Hematopoietic multipotent progenitor cell (in vitro differentiated cells): ENCODE results near the gene BPIFB6. TPM values are rescaled to one million over a fixed set of nuclear protein-coding genes. Genes with fewer than 3 reads are reported as not detected.

Experiments
- DNase-seq, 3 donors: peaks; one replicate each; pipeline ENCODE4 v3.0.0-alpha.2; 2011 to 2015; ENCODE audit warnings: low read depth in 2 of 3, low spot score in 2 of 3
- total RNA-seq: library from RNA; depleted of rRNA; stranded (reverse); fragments of >200 nt; gene quantifications from one replicate; pipeline ENCODE4 v1.2.3, GENCODE V29; 2012

The BPIFB6 gene
- total RNA-seq, 1 donor: not detected

DNA sequence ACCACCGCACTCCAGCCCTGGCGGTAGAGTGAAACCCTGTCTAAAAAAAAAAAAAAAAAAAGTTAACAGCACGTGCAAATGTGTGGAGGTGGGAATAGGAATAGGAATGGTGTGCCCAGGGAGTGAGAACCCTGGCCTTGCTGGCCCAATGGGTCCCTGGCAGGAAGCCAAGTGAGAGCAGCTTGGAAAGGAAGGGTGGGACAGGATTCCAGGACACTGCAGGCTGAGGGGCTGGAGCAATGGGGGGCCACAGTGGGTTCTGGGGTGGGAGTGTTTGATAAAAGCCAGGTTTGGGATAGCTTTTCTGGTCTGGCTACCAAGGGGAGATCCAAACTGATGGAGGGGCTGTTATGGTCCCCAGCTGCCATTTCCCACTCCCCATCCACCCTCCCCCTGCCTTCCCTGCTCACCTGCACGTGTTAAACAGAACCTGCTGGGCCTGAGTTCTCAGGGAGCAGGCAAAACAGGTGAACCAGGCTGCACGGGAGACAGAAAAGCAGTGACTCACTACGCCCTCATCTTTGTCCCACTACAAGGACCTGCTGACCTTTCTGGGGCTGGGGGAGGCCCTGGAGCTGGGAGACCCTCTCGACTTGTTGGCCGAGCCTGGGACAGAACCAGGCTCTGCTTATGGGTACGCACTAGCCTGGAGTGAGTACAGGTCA is 30.5 kb upstream of the BPIFB6 start:
- no peak for DNase-seq

DNA sequence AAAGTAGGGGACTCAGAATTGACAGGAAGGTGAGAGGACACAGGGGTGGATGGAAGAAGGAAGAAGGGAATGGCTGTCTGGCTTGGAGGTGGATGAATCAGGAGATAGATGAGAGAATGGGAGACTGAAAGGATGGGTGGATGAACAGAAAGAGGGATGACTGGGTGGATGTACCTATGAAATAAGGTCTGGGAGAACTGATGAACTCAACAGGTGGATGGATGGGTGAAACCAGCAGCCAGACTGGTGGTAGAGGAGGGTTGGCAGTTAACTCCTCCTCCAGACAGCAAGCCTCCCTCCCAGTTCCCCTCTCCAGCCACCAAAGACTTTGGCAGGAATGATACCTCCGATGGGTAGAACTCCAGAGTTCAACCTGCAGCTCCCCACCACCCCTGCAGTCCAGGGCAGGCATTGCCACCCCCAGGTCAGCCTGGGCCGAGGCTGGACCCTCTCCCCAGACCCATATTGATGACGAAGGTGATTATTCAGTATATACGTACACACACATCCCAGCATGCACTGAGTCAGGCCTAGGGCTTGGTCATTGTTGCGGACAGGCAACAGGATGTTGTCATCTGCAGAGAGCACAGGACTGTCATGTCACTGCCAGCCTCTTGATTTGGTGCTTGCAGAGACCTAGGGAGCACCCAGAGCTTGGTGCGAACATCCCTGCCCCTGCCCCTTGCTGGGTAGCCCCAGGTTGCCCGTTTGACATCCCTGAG is 29.2 kb upstream of the BPIFB6 start:
- DNase-seq: no peak

DNA sequence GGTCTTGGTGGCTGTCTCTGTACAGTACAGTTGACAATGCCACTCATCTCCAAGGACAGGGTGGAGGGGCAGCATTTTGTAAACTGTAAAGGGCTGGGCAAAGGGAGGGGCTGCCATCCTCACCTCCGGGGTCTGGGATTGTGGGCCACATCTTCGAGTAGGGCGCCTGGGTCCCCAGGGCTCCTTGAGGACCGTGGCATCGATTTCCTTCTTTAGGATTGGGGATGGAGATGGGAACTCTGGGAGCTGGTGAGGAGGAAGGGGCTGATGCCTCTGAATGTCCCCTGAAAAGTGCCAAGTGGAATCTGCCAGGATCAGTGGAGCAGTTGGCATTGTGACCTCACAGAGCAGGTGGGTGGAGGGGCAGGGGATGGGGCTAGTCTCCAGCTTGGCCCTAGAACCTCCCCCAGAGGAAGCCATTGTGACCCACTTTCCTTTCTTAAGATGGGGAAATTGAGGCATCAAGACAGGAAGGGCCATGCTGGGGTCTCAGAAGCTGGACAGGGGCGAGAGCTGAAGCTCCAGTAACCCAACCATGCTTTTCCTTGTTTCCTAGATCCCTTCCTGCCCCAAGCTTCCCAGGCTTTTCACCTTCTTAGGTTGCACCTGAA is 27.2 kb upstream of the BPIFB6 start, which contains the start of gene SUN5:
SUN5 (minus strand) TSS at position 293 of the 611 bp plus-strand sequence; CDS start at position 200, 93 bp downstream.
- no peak for DNase-seq

DNA sequence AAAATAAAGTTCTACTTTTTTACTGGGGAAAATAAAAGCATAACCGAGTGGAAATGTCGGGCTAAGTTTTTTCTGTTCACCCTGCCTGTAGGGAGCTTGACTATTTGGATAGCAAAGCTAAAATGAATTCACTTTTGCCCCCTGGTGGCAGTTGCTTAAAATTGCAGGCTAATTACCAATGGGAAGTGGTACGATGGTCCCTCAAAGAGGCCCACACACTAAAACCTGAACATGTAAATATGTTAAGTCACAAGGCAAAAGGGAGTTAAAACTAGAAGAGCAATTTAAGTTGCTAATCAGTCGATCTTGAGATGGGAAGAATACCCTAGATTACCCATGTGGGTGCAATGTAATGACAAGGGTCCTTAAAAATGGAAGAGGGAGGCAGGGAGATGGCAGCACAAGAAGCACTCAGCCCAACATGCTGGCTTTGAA is 26.3 kb upstream of the BPIFB6 start:
- peak in 2 of 3 donors; percentile 9 to 40 for DNase-seq

DNA sequence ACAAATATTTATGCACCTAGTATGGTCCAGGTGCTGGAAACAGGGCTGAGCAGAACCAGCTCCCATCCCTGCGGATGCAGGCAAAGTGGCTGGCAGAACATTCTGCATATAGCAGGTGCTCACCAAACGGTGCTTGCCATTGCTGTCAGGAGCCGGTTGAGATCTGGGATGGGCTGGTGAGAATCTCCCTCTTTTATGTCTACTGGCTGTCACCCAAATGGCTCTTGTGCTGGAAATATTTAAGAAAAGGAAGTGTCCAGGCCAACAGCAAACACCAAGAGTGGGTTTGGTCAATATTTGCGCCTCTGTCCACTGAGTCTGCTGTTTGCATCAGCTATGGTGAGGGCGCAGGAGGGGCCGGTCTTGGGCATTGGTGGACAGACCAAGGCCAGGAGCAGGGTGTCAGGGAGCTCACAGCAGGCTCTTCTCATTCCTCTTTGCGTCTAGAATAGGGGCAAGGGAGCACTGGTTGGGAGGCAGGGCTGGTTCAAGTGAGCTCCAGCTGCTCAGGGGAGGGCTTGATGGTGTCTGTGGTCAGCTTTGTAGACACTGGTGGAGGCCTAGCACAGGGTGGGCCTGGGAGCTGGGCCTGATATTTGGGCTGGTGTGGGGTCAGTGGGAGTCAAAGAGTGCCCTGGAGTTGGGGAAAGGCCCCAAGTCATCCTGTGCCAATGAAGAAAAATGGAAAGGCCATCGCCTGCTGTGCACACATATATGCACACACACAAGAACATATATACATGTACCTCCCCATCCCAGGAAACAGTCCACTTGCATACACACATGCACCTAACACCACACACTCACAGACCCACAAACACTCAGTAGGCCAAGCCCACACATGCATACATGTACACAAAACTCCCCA is 25.3 kb upstream of the BPIFB6 start:
- no peak for DNase-seq

DNA sequence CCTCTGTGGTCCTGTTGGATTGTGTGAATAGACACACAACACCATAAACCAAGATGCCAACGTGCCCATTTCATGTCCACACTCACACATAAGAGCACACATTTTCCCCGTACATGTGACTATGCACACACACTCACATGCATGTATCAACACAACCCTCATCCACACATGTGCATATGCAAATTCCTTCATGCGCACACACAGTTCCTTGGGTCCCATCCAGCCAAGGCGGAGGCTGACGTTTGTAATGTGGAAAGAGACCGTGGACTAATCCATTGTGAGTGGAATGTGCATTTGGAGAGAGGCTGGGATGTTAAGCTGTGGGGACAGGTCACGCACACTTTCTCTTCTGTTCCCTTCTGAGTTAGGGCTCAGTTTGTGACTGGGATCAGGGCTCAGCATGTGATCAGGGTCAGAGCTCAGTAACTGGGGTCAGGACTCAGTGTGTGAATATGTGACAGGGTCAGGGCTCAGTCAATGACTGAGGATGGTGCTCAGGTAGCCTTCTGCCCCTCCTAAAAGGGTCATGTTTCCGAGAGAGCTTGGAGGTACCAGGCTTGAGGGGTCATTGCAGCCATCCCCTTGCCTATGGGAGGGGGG is 24.6 kb upstream of the BPIFB6 start:
- no peak for DNase-seq

DNA sequence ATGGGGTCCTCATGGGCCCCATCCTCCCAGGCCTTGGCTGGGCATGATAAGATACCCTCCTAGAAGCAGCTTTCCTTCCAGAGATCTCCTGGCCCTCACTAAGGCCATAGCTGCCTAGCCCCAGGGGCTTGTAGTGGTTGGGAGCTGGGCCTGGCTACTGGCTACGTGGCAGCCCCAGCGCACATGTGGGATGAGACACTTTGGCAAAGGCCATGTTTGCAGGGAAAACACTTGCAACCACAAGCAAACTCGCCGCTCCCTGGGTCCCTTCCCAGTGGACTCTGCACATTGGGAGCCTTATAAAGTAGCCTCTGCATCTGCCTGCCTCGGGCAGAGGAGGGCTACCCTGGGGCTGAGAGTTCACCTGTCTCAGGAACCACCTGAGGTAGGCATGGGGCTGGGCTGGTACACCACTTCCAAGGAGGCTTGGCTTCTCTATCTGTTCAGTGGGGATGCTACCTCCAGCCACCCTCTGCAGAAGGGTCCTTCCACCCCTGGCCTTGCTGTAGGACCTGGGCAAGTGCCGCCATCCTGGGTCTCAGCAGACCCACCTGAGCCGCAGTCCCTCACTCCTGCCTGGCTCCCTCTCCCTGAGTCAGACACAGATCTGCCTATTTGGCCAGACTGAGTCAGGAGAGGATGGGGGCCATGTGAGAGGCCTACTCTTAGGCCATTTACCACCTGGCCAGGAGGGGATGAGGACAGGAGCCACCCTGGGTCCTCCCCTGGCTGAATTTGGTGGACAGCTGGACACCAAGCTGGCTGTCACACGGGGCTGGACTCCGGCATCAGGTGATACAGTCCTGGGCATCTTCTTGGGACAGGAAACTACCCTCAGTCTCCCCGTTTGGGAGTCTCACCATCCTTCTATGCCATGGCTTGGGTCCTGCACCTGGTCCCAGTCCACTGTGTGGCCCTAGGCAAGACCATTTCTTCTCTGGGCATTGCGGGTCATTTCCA is 23.8 kb upstream of the BPIFB6 start, which contains the start of gene BPIFB2:
BPIFB2 (plus strand) TSS at position 329 of the 960 bp plus-strand sequence. CDS start 871 bp downstream, outside the sequence.
- no peak for DNase-seq

DNA sequence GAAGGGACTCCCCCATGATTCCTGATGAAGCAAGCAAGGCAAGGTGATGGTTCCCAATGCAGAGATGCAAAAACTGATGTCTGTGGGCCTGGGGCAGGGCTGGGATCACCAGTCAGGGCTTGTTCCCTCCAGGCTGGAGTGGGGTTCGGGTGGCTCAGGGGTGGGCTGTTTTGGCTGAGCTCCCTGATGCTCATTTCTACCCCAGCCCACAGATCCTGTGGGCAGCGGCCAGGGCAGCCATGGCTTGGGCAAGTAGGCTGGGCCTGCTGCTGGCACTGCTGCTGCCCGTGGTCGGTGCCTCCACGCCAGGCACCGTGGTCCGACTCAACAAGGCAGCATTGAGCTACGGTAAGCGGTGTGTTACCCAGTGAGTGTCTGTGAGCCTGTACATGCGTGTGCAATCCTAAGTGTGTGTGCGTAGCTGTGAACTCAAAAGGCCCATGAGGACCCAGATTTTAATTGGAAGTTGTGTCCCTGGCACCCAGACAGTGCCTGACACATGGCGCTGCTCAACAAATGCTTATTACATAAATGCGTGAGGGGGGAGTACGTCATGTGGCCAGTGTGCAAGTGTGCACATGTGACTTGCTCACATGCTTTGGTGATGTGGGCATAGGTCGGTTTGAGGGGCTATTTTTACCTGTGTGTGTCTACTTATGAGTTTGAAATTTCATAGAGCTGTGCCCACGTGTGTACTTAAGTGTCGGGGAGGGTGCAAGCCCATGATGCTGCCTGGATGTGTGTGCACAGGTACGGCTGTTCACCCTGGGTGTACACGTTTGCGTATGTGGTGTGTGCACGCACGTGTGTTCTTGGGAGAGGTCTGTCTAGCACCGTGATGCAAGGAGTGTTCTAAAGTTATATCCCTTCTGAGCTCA is 22.9 kb upstream of the BPIFB6 start:
- DNase-seq: no peak

DNA sequence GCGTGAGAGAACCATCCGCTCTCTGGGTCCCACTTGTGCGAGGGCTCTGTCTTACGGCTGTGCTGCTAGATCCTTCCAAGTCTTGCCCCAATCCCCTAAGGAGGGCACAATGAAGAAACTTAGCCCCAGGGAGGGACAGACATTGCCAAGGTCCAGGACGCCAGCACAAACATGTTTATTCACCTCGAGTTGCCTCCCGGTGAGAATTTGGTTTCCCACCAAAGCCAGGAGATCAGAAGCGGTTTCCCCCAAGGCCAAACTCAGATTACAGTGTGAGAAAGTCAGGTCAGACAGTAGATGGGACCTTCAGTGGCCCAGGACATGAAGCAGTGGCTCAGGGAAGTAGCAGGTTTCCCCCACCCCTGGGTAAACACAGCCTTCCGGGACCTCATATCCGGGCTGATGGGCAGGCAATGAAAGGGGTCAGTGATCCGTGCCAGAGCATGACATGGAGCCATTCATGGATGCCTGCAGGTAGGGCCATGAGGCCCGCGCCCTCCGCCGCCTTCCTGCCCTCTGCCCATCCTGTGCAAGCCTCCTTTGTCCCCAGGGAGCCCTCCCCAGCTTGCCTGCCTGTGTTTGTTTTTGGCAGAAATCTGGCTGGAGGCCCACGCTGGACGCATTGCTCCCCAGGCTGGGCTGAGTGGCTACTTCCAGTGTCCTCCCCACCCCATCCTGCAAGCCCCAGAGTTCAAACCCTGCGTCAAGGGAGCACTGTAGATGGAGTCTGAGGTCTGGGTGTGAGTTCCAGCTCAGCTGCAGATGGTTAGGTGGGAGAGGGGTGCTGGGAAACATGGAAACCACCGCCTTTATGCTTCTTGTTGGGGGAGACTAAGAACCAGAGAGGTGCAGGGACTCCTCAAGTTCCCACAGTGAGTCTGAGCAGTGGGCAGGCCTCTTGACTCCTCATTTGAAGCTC is 22.0 kb upstream of the BPIFB6 start:
- DNase-seq: no peak

DNA sequence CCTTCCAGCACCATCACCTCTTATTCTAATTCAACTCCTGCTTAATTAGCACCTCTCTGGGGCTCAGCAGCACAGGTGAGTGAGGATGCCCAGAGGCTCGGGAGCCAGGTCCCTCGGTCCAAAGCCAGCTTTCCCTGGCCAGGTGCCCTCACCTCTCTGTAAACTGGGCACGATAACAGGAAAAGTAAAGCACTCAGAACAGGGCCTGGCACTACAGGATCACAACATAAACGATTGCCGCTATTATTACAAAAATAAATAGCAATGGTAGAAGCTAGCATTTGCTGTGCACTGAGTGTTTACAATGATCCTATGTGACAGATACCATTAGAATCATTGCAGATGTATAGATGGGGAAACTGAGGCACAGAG is 21.3 kb upstream of the BPIFB6 start:
- no peak for DNase-seq

DNA sequence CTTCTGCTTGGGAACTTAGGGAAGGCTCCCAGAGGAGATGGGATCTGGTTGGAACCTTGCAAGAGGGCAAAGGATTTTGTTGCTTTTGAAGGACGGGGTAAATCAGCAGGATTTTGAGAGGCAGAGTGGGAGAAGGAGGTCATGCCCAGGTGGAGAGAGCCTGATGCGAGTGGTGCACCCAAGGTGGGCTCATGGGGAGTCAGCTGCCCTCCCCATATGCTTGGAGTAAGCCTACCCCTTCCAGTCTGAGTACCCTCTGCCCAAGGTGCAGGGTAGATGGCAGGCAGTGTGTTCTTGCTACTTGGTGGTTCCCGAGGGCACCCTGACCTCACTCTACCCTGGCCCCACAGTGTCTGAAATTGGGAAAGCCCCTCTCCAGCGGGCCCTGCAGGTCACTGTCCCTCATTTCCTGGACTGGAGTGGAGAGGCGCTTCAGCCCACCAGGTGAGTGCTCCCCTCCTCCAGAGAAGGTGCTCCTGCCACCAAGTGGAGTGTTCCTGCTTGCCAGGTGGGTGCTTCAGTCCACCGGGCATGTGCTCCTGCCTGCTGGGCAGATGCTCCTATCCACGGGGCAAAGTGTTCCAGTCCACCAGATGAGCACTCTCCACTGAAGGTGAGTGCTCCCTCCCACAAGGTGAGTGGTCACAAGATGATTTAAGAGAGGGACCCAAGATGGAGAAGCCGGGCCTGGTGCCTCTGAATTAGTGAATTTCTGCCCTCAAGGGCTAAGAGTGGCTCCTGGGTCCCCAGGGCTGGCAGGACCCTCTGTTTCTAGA is 20.6 kb upstream of the BPIFB6 start:
- no peak for DNase-seq

DNA sequence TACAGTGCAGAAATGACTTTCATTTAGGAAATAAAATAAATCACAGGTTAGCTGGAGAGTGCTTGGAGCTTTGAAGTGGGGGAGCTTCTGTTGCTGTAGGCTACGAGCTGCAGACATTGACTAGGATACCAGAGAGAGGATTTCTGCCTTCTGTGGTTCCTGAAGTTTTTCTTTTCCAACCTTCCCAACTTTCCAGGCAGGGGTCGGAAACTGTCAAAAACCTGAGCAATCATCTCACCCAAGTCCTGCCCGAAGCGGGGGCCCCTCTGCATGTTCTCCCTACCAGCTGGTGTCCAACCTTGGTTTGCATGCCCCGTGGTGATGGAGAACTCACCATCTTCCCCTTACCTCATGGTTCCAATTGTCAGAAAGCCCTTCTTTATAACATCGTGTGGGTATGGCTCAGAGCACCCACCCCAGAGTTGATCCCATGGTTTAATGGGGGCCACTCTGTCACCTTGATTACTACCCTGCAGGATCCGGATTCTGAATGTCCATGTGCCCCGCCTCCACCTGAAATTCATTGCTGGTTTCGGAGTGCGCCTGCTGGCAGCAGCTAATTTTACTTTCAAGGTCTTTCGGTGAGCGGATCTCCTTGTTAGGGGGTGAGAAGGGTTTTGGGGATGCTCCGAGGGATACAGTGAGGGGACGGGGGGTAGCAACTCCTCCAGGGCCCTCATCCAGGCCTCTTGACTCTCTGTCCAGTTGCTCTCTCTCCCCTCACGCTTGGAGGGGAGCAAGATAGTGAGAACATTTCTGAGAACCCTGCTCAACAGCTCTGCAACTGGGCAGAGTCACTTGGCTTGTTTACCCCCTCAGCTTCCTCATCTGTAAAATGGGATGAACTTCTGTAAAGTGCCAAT is 18.9 kb upstream of the BPIFB6 start:
- DNase-seq: no peak

DNA sequence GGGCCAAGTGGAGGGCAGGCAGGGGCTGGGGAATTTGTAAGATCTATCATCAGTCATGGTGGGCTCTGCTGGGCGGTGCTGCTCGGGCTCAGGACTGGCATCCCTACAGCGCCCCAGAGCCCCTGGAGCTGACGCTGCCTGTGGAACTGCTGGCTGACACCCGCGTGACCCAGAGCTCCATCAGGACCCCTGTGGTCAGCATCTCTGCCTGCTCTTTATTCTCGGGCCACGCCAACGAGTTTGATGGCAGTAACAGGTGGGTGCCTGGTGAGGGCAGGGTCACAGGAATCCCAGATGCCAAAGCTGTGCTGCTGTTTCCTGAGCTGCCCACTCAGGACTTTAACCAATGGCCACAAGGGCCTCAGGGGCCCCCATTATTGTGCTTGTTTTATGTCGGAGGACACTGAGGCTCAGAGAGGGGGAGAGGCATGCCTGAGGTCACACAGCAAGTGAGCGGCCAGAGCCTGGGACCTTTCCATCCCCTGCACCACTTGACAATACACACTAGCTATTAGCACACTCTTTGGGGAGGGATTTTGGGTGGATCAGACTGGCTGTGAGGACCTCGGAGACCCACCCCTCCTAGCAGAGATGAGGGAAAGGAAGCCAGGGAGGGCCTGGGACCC is 17.6 kb upstream of the BPIFB6 start:
- no peak for DNase-seq

DNA sequence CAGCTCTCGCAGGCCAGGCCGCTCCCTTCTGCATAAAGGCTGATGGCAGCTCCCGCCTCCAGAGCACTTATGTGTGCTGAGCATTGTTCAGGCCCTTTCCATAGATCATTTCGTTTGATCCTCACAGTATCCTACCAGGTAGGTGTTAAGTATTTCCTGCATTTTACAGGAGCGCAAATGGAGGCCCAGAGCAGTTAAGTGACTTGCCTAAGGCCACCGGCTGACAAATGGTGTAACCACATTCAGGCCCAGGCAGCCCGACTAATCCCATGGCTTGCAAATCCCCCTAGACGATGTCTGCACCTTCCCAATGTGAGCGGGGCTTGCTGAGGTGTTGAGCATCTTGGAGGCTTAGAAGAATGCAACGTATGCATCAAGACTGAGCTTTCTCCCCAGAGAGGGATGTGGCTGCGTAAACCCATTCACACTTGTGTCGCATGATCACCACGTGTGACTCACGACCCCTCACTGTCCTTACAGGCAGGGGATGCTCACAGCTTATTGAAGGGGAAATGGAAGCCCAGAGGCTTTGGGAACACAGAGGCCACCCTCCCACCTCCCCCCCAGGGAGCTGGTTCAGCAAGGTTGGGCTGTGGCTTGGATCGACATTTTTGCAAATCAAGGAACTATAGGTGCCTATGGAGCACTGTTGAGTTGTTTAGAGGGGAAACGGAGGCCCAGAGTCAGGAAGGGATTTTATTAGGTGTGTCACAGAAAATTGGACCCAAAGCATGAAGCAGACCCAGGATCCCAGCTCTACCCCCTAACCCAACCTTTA is 16.9 kb upstream of the BPIFB6 start:
- no peak for DNase-seq
